GM19324 (cell line): ENCODE results near the gene THSD7B.
"Not testable (repeated sequence)": the region's sequence is repeated elsewhere in the genome, so short reads cannot be mapped to it uniquely, and the experiment has no call there.

Source experiments
- ATAC-seq: cut with Tn5 transposase; IDR thresholded peaks from one replicate; pipeline ENCODE4 v1.9.1; 2021; ENCODE audit warnings: mild to moderate bottlenecking, moderate library complexity; ENCODE audit not compliant: unreplicated experiment, low FRiP score

THSD7B gene

DNA sequence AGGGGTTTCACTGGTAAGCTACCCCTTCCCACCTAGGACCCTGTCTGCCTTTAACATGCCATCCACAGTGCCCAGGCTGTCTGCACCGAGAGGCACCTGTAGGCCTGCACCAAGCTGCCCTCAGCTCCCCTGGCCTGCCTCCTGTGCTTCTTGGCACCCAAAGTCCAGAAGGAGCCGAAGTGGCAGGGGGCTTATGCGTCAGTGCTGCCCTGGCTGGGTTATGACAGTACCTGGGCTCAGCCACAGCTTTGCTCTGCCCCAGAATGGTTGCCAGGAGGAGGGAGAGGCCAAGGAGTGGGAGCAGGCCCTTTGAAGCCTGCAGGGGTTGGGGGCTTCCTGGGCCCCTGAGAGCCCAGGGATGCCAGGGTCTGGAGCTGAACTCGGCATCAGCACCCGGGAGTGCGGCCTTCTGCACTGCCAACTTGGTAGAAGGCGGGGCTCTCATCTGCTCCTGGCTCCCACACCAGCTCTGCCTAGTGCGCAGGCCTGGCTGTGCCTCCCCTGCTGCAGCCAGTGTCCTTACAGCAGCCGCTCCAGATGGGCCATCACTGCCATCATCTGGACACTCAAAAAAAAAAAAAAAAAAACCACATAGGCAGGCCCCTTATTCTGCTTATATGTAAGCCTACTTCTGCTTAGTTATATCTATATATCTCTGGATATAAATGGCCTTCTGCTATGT is 155.4 kb downstream of the THSD7B start:
- no peak for ATAC-seq

DNA sequence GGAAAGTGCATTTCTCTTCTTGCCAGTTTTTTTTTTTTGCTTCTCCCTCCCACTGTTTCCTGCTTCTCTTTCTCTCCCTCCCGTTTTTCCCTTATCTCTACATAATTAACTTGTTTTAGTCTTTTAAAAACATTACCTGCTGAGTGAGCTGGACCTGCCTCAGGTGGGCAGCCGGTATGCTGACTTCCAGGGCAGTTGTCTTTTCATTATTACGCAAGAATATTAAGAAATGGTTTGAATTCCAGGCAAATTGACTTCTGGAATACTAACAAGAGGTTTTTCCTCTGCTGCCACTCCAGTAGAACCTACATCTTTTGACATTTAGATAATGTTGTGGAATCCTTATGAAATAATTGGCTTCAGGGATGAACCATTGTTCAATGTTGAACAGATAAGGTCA is 161.8 kb downstream of the THSD7B start:
- ATAC-seq, result no peak

DNA sequence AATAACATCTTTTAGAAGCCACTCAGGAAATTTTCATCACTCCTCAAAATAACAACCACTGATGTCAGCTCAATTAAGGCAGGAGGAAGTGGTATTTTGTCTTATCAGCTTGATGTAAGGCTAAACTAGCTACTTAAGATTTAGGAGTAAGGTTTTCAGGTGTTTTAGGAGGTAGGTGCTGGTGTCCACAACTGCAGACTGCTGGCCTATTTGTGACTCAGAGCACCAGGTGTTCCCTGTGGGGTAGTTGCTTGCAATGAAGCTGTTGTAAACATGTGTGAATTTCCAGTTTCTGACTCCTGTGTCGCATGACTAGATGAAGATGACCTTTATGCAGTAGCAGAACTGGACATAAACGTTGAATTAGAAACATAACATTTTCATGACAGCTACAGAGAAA is 164.2 kb downstream of the THSD7B start:
- ATAC-seq, result no peak

DNA sequence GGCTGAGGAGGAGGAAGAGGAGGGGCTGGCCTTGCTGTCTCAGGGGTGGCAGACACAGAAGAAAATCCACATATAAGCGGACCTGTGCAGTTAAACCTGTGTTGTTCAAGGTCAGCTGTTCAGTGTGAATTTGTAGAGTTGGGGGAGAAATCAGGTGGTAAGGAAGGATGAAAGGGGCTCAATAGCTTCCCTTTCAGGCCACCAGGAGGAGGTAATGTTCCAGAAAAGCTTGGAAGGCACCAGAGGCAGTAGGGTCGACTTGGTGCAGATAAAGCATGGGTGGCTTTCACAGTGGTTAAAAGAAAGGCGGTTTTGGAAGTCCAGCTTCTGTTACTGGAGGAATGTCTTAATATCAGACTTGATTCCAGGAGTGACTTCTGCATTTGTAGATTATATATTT is 167.4 kb downstream of the THSD7B start:
- no peak for ATAC-seq

DNA sequence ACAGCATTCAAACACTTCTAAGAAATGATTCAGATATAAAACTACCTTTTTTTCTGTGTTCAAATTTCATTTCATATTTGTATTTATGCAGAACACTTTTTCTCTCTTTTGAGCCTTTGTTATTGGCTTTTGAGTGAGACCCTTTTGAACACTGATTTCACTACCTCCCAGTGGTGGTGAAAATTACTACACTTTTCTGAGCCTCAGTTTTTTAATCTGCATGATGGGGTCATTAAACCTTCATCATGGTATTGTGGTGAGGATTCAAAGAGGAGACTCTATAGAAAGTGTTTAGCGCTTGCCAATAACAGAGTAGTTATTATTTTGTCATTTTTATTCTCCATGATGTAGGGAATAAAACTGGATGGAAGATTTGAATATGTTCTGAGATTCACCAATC is 169.8 kb downstream of the THSD7B start:
- ATAC-seq, result no peak

DNA sequence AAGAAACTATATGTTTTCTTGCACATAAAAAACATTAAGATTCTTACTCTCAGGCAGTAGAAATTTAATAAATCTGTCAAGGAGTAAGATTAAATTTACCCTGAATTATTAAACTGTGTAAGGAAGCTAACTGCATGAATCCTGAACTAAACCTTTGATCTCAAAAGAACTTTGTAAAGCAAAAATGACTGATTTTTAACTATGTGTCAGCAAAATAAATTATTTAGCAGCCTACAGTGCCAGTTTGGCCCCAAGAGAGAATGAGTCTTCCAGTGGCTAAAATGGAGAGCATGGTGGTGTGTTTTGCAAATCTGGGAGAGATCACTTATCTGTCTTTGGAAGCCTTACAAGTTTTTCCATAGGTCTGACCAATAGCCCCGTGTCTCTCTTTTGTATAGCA is 190.7 kb downstream of the THSD7B start:
- ATAC-seq, result no peak

DNA sequence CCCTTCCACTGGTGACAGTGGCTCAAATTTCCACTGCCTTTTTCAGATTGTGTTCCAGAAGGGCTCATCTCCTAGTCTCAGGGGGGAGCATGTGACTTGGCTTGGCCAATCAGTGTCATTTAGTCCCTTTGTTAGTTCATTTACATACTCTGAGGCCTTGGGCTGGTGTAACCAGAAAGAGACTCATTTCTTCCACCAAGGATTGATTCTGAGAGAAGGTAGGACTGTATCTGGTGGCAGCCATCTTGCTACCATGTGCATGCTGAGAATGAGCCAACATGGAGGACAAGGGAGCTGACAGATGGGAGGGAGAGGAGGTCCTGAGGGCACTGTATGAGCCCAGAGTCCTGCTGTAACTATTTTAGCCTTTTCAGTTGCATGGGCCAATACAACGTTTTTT is 191.7 kb downstream of the THSD7B start:
- ATAC-seq, result no peak

DNA sequence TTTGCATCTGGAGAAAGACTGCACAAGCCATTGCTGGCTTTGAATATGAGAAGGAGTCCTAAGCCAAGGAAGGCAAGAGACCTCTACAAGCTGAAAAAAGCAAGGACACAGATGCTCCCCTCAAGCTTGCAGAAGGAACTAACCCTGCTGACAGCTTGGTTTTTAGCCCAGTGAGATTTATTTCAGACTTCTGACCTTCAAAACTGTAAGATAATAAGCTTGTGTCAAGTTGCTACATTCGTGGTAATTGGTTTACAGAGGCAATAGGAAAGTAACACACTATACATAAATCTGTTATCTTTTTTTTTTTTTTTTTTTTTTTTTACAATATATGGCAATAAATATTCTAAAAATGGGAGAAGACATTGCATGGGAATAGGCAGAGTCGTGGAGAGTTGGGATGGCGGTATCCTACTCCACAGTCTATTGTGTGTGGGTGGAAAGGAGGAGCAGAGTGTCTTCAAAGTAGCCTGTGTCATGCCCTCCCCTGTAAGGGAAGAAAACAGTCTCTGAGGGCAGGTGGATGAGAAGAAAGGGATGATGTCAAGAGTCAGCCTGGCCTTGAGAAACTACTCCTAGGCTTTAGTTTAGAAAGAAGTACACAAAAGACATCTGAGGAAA is 196.9 kb downstream of the THSD7B start:
- no peak for ATAC-seq

DNA sequence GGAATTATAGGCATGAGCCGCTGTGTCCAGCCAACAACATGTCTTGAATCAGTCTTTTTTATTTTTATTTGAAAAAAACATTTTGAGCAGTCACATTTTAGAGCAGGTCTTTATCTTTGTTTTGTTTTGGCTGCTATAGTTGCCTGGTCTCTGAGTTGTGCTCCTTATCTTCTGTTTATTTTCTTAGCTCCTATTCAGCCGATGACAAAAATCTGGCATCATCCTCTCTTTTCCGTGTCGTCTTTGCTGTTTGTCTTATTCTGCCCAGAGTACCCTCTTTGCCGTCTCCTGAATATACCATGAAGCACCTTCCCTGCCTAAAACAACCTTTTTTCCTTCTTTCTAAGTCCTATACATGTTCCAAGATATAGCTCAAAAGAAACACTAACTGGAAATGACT is 201.1 kb downstream of the THSD7B start:
- no peak for ATAC-seq

DNA sequence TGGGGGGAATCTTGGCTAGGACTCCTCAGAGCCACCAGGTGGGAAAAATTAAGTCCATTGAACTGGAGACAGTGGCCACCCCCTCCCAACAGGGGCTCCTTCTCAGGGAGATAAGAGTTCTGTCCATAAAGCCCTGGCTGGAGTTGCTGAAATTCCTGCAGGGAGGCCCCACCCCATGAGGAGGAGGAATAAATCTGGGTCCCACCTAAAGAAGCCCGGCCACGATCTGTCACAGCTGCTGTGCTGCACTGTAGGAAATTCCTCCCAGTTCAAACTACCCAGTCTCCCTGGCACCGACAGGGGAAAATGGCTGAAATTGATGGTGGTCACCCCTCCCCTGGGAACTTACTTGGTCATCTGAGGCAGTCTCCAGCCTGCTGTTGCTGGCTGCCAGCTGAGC is 215.0 kb downstream of the THSD7B start:
- no peak for ATAC-seq

DNA sequence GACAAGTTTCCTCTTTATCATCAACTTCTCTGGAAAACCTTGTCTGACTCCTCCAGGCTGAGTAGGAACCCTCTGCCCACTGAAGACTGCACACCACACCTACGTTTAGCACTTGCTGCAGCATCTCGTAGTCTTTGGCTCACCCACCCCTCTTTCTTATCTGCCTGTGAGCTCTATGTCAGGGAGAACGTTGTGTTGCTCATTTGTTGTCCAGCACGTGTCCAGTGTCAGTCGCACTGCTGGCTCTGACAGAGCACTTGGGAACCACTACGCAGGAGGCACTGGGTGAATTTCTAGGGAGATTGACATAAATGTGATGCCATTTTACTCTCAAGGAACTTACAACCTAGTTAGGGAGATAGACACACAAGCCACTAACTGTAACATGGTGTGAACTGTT is 216.3 kb downstream of the THSD7B start:
- not testable (repeated sequence) for ATAC-seq

DNA sequence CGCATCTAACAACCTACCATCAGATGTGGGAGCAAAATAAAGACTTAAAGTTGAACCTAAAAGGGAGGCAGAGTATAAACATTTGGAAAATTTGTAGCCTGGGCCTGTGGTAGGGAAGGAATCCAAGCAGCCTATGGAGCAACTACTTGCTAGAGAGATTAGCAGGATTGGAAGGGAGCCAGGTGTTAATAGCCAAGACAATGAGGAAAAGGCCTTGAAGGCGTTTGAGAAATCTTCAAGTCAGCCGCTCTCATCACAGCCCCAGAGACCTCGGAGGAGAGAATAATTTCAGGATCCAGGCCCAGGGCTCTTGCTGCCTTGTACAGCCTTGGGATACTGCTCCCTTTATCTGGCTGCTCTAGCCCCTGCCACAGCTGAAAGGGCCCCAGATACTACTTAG is 219.7 kb downstream of the THSD7B start:
- ATAC-seq, result no peak

DNA sequence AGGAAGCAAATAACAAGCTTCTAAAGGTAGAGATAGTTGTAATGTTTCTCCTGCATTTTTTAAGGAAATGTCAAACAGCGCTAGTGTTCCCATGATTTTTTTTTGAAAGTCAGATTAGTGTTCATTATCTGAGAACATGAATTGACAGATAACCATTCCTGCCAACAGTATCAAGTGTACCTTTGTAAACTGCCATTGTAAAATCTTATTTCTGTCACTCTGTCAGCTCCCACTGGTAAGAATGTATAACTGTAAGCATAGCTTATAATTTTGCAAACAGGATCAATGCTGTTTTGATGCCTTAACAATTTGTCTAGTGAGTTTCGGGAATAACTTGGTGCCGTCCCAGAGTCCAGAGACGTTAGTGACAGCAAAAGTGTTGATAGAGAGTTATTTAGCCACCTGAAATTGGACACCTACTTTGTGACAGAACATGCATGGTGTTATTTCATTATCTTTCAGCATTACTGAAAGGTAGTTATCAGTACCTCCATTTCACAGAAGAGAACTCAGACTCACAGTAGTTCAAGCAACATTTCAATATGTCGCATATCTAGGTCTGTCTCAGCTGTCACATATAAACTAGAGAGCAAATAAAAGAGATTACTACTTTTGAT is 221.4 kb downstream of the THSD7B start:
- no peak for ATAC-seq

DNA sequence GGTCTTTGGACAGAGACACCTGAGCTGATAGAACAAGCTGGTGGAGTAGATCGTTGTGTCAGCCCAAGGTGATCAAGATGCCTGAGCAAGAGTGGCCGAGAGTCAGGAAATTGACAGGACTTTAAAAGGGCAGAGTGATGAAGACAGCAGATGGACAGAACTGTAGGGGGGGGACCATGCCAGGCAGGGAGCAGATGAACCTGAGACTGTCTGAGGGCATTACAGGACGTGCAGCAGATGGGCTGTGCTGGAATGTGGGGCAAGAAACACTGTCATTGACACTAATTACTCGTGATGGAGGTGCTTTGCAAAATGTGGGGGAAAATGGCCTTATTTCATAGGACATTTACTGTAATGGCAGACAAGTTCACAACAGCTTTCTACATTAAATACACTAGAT is 225.0 kb downstream of the THSD7B start:
- no peak for ATAC-seq

DNA sequence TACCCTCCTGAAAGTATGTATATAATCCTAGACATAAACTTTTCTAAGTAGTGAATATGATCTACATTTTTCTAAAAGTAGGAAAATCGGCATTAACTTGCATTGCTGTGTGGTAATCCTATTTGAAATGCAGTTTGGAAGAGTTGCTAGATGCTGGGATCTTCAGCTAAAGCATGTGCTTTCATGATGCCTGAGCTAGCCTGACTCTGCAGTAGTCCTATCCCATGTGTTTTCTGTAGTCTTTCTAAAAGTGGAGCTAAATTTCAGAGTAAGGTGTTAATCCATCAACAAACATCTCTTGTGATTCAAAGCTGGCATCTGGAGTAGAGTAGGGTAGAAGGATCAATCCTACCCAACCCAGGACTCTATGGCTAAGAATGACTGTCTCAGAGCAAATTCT is 229.4 kb downstream of the THSD7B start:
- no peak for ATAC-seq

DNA sequence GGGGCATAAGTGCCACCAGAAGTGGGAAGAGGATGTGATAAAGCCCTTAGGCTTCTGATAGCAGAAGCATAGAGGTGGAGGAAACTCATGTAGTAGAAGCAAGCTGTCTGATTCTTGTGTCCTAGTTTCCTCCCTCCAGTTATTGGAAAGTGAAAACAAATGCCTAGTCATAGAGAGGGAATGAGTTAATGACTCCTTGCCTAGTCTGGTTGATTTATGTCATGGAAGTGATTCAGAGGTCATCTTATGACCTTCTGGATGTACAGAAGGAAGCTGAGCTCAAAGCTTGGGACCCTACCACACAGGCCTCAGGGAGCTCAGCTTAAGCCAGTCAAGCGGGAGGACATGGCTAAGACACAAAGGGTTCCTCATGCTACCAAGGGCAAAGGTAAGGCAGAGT is 232.2 kb downstream of the THSD7B start:
- no peak for ATAC-seq

DNA sequence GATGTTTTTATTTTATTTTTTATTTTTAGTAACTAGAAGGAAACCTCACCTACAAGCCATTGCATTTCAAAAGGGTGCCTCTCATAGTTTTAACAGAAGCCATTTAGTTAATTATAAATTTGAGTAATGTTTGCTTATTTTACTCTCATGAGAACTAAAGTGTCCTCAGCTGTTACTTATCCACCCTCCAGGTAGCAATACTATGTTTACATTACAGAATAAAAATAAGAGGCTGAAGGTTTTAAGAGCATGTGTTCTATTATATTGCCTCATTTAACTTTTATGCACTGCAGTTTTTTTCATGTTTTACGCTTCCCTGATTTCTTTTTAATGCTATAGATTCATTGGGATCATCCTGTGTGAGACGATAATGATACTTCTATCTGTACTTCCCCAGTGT is 235.5 kb downstream of the THSD7B start:
- ATAC-seq, result no peak

DNA sequence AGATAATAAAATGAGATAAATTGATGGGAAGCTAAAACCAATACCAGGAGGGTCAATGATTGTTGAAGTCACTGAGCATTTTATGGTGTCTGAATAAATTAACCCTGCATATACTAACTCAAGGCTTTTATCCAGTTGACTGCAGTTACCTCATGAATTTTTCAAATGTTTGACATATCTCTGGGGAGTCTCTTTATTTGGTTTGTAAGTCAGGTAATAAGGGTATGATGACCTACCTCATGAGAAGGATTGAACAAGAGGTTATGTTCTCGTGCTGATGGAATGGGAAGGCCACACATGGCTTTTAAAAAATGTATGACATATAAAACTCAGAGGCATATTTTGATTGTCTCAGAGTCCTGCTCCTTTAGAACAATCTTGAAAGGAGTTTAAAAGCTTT is 237.6 kb downstream of the THSD7B start:
- no peak for ATAC-seq

DNA sequence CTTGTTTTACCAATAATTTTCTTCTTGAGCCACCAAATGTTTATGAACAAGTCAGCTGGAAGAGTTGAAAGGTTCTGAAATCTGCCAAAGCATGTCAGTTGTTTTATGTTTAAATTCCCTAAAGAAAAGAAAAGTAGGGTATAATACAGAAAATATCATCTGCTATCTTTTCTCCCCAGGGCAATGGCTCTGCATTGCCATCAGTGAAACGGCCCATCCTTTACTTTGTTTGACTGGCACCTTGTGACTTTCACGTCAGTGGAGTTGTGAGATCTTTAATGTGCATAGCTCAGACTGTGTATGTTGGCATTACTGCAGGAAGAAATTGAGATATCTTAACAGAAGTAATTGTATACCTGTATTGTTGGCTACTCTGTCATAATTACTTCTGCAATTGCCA is 239.9 kb downstream of the THSD7B start:
- ATAC-seq, result no peak

DNA sequence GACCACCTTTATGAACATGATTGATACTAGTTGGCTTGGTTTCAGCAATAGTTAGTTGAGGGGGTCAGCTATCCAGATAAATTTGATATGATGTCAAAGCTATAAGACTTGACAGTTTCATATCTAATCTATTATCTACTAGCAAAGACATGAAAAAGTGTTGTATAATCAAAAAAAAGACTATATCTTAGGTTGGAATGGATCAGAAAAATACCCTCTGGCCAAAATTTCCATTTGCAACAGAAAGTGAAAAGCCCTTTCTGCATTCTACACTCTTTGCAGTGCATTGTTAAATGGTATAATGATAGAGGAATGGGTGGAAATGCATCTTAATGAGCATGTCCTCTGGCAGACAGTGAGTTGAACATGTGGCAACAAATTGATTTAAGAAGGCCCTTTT is 242.6 kb downstream of the THSD7B start:
- ATAC-seq, result no peak

DNA sequence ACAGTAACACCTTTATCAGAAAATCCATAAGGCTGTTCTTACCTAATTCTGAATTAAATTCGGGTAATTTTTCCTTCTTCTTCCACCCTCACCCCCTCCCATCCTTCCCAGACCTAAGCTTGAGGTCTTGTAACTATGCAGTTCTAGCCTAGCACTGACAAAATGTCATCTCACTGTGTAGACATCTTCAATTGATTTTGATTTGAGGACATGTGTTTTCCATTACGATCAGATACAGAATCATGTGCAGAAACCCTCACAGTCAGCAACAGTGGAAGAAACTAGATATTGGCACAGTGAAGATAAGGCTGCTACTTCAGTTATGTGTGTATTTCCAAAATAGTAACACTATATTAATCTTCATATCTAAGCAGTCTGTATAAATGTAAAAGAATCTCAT is 244.6 kb downstream of the THSD7B start:
- no peak for ATAC-seq
